HG03565 (cell line): Measurements from ENCODE around the gene ZNF180.
"Not testable (repeated sequence)": the region's sequence is repeated elsewhere in the genome, so short reads cannot be mapped to it uniquely, and the experiment has no call there.

ENCODE experiments used
- ATAC-seq: cut with Tn5 transposase; IDR thresholded peaks from one replicate; pipeline ENCODE4 v1.9.1; 2021; ENCODE audit warnings: mild to moderate bottlenecking, moderate library complexity; ENCODE audit not compliant: unreplicated experiment

Gene ZNF180

GRCh38 chr19:44499559-44499958 is 763 bp downstream of the ZNF180 start:
- no peak for ATAC-seq

- ATAC-seq: no peak
These were observed 1.3 kb downstream of the ZNF180 start for GRCh38 chr19:44498988-44499387.

- no peak for ATAC-seq
These were observed 3.6 kb downstream of the ZNF180 start for GRCh38 chr19:44496711-44497110.

- ATAC-seq: no peak
These were observed 23.5 kb downstream of the ZNF180 start for GRCh38 chr19:44476559-44477408.

GRCh38 chr19:44468730-44469129 is 31.6 kb downstream of the ZNF180 start:
- not testable (repeated sequence) for ATAC-seq

GRCh38 chr19:44462600-44463286 is 37.6 kb downstream of the ZNF180 start:
- not testable (repeated sequence) for ATAC-seq

- not testable (repeated sequence) for ATAC-seq
These were observed 44.3 kb downstream of the ZNF180 start for GRCh38 chr19:44456016-44456415.

- no peak for ATAC-seq
These were observed 45.2 kb downstream of the ZNF180 start for GRCh38 chr19:44455100-44455499.

GRCh38 chr19:44452367-44452766 is 48.0 kb downstream of the ZNF180 start:
- ATAC-seq: no peak

GRCh38 chr19:44451687-44452086 is 48.6 kb downstream of the ZNF180 start:
- ATAC-seq: no peak

GRCh38 chr19:44447916-44448674 is 52.2 kb downstream of the ZNF180 start, which contains the start of gene ZNF229:
TSS of gene ZNF229 (minus strand) at chr19:44448472. CDS start at chr19:44442847, 5,625 bp downstream.
- ATAC-seq: no peak

GRCh38 chr19:44438441-44438840 is 61.9 kb downstream of the ZNF180 start:
- no peak for ATAC-seq

- ATAC-seq: no peak
These were observed 64.9 kb downstream of the ZNF180 start for GRCh38 chr19:44435441-44435840.

GRCh38 chr19:44430956-44431355 is 69.4 kb downstream of the ZNF180 start:
- no peak for ATAC-seq
